H1 (cell line): Measurements from ENCODE around the gene CDK5RAP2. TPM values are rescaled to one million over a fixed set of nuclear protein-coding genes. Genes with fewer than 3 reads are reported as not detected.

Experiments
- CTCF ChIA-PET: fragments of 300-600 bp; sonication (Branson Sonifier 250); formaldehyde crosslinking; loops from one replicate; lab custom pipeline; 2021; ENCODE audit not compliant: partially characterized antibody; lab: Charles Lee
- POLR2A ChIA-PET: fragments of 300-600 bp; sonication (Branson Sonifier 250); formaldehyde crosslinking; loops from one replicate; lab custom pipeline; 2021; ENCODE audit warnings: inconsistent platforms; ENCODE audit not compliant: partially characterized antibody; lab: Charles Lee
- DNase-seq, 2 experiments: peaks; one replicate each; pipeline versions ENCODE4 v3.0.0 to v3.0.0-alpha.2; 2010 to 2022; ENCODE audit warnings: low spot score in 2 of 2, low read depth in 1 of 2, mixed read lengths in 1 of 2
- FAIRE-seq: peaks from 2 replicates; lab custom pipeline; 2011; peaks lifted over from hg19 to GRCh38; lab: Jason Lieb, UNC
- H2AFZ ChIP-seq: 2 replicates; pipeline ENCODE4 v1.8.1; 2012; ENCODE audit warnings: low read length, inconsistent platforms
- H2AK5ac ChIP-seq: 2 replicates; pipeline ENCODE4 v1.6.1; 2013; ENCODE audit warnings: low read depth, low read length
- H2BK120ac ChIP-seq: replicated peaks from 2 replicates; pipeline ENCODE3; 2013; ENCODE audit warnings: low read depth, low read length, inconsistent platforms
- H2BK12ac ChIP-seq: 2 replicates; pipeline ENCODE4 v1.6.1; 2013; ENCODE audit warnings: low read depth, low read length
- H2BK15ac ChIP-seq: 2 replicates; pipeline ENCODE4 v1.6.1; 2013; ENCODE audit warnings: low read length
- H2BK20ac ChIP-seq: 2 replicates; pipeline ENCODE4 v1.6.1; 2013; ENCODE audit warnings: low read length
- H2BK5ac ChIP-seq: 2 replicates; pipeline ENCODE4 v1.6.1; 2013; ENCODE audit warnings: low read depth, low read length
- H3K14ac ChIP-seq: 2 replicates; pipeline ENCODE4 v1.6.1; 2013; ENCODE audit warnings: inconsistent platforms; ENCODE audit not compliant: insufficient read length
- H3K18ac ChIP-seq: 2 replicates; pipeline ENCODE4 v1.6.1; 2013; ENCODE audit warnings: low read length; ENCODE audit errors: extremely low read depth
- H3K23ac ChIP-seq: 2 replicates; pipeline ENCODE4 v1.6.1; 2013; ENCODE audit warnings: inconsistent platforms; ENCODE audit not compliant: insufficient read length
- H3K23me2 ChIP-seq: 2 replicates; pipeline ENCODE4 v1.6.1; 2013; ENCODE audit warnings: low read depth, low read length
- H3K27ac ChIP-seq: 2 replicates; pipeline ENCODE4 v1.6.1; 2011; ENCODE audit warnings: low read depth, low read length, inconsistent platforms
- H3K27me3 ChIP-seq, 4 experiments: replicated peaks in 1 of 4; 1 replicate in 1 of 4; 2 replicates in 3 of 4; pipeline versions ENCODE4 v1.6.1 to v1.8.1; 2011 to 2013; ENCODE audit warnings: low read length in 3 of 4, mild to moderate bottlenecking in 3 of 4, inconsistent platforms in 2 of 4, mixed read lengths in 2 of 4, moderate library complexity in 1 of 4; ENCODE audit not compliant: control insufficient read depth in 3 of 4, insufficient read depth in 3 of 4; ENCODE audit errors: extremely low read depth in 1 of 4
- H3K36me3 ChIP-seq, 4 experiments: 2 replicates each; pipeline versions ENCODE4 v1.6.1 to v1.8.1; 2011 to 2013; ENCODE audit warnings: mild to moderate bottlenecking in 4 of 4, low read length in 3 of 4, moderate library complexity in 2 of 4, control low read depth in 1 of 4, inconsistent platforms in 1 of 4; ENCODE audit not compliant: insufficient read depth in 4 of 4, control insufficient read depth in 2 of 4
- H3K4ac ChIP-seq: replicated peaks from 2 replicates; pipeline ENCODE3; 2013; ENCODE audit warnings: low read length, low read depth, mixed read lengths, inconsistent platforms; ENCODE audit not compliant: insufficient read length
- H3K4me1 ChIP-seq, 4 experiments: replicated peaks in 1 of 4; 1 replicate in 1 of 4; 2 replicates in 3 of 4; pipeline versions ENCODE4 v1.6.1 to v1.8.1; 2011 to 2013; ENCODE audit warnings: low read length in 3 of 4, inconsistent platforms in 2 of 4, mixed read lengths in 1 of 4; ENCODE audit not compliant: insufficient read depth in 4 of 4, control insufficient read depth in 3 of 4
- H3K4me2 ChIP-seq, 2 experiments: 2 replicates each; pipeline versions ENCODE4 v1.6.1 to v1.8.1; 2011 to 2013; ENCODE audit warnings: low read depth in 2 of 2, low read length in 2 of 2, control low read depth in 1 of 2, inconsistent platforms in 1 of 2, mild to moderate bottlenecking in 1 of 2; ENCODE audit not compliant: insufficient read depth in 1 of 2
- H3K4me3 ChIP-seq, 4 experiments: fragments of 200-600, 300-600 bp in 1 of 4; sonication (generic), shearing (Covaris generic), sonication (Bioruptor Twin) in 1 of 4; 2 replicates each; pipeline versions ENCODE4 v1.5.1 to v1.8.1; 2011 to 2016; ENCODE audit warnings: low read length in 4 of 4, low read depth in 3 of 4, control low read depth in 2 of 4, inconsistent platforms in 2 of 4, mild to moderate bottlenecking in 2 of 4, mixed read lengths in 1 of 4, moderate library complexity in 1 of 4; ENCODE audit not compliant: insufficient read depth in 2 of 4; ENCODE audit errors: extremely low read depth in 1 of 4
- H3K56ac ChIP-seq: replicated peaks from 2 replicates; pipeline ENCODE3; 2013; ENCODE audit warnings: low read depth, mild to moderate bottlenecking, mixed read lengths, low read length, inconsistent platforms; ENCODE audit not compliant: insufficient read length
- H3K79me1 ChIP-seq: 2 replicates; pipeline ENCODE4 v1.6.1; 2013; ENCODE audit warnings: low read depth, low read length, control low read depth
- H3K79me2 ChIP-seq, 2 experiments: 2 replicates each; pipeline versions ENCODE4 v1.6.1 to v1.8.1; 2012 to 2013; ENCODE audit warnings: low read length in 2 of 2, mild to moderate bottlenecking in 2 of 2, inconsistent platforms in 1 of 2; ENCODE audit not compliant: insufficient read depth in 2 of 2, control insufficient read depth in 1 of 2
- H3K9ac ChIP-seq, 4 experiments: replicated peaks in 1 of 4; 1 replicate in 1 of 4; 2 replicates in 3 of 4; pipeline versions ENCODE4 v1.6.1 to v1.8.1; 2011 to 2013; ENCODE audit warnings: low read depth in 3 of 4, low read length in 3 of 4, control low read depth in 2 of 4, mild to moderate bottlenecking in 2 of 4, moderate library complexity in 2 of 4, inconsistent platforms in 1 of 4; ENCODE audit errors: extremely low read depth in 1 of 4
- H3K9me3 ChIP-seq, 2 experiments: 2 replicates each; pipeline versions ENCODE4 v1.6.1 to v1.8.1; 2012 to 2013; ENCODE audit warnings: mild to moderate bottlenecking in 2 of 2, moderate library complexity in 2 of 2, control low read depth in 1 of 2, inconsistent platforms in 1 of 2, low read depth in 1 of 2, low read length in 1 of 2, mixed read lengths in 1 of 2; ENCODE audit not compliant: insufficient read depth in 2 of 2
- H4K20me1 ChIP-seq, 2 experiments: replicated peaks in 1 of 2; 2 replicates each; pipeline versions ENCODE3 to v1.8.1; 2011 to 2013; ENCODE audit warnings: inconsistent platforms in 2 of 2, low read length in 2 of 2, mild to moderate bottlenecking in 1 of 2; ENCODE audit not compliant: insufficient read depth in 2 of 2, control insufficient read depth in 1 of 2
- H4K5ac ChIP-seq: 2 replicates; pipeline ENCODE4 v1.6.1; 2013; ENCODE audit warnings: low read length, low read depth, mixed read lengths, inconsistent platforms; ENCODE audit not compliant: insufficient read length
- H4K8ac ChIP-seq: 2 replicates; pipeline ENCODE4 v1.8.0; 2013; ENCODE audit warnings: mild to moderate bottlenecking, moderate library complexity, low read length, inconsistent platforms; ENCODE audit not compliant: insufficient read depth; ENCODE audit errors: extremely low read depth
- H4K91ac ChIP-seq: replicated peaks from 2 replicates; pipeline ENCODE3; 2013; ENCODE audit warnings: low read length, mixed read lengths, inconsistent platforms; ENCODE audit not compliant: insufficient read length
- ATF3 ChIP-seq: IDR thresholded peaks from 2 replicates; pipeline ENCODE4 v1.6.1; 2011; ENCODE audit warnings: low read depth, mild to moderate bottlenecking, low read length; ENCODE audit not compliant: insufficient read depth
- BACH1 ChIP-seq: IDR thresholded peaks from 2 replicates; pipeline ENCODE4 v1.6.1; 2012; ENCODE audit warnings: low read length, improper control_type of control experiment
- BCL11A ChIP-seq, 2 experiments: IDR thresholded peaks; one replicate each; pipeline ENCODE4 v1.6.1; 2011; ENCODE audit warnings: low read depth in 2 of 2, low read length in 2 of 2, mild to moderate bottlenecking in 2 of 2
- BRCA1 ChIP-seq: IDR thresholded peaks from 2 replicates; pipeline ENCODE4 v1.6.1; 2012; ENCODE audit warnings: low read depth, low read length, improper control_type of control experiment
- CBX8 ChIP-seq: fragments of 300-800, 300-1000 bp; sonication (generic); IDR thresholded peaks from 2 replicates; pipeline ENCODE4 v1.7.1; 2016; ENCODE audit warnings: low read depth, low read length, borderline replicate concordance
- CEBPB ChIP-seq: IDR thresholded peaks from 2 replicates; pipeline ENCODE4 v1.6.1; 2012; ENCODE audit warnings: low read depth, low read length
- FOSL1 ChIP-seq: IDR thresholded peaks from 2 replicates; pipeline ENCODE4 v1.6.1; 2011; ENCODE audit warnings: mild to moderate bottlenecking, low read depth, low read length, moderate library complexity; ENCODE audit not compliant: insufficient read depth
- KDM4A ChIP-seq: IDR thresholded peaks from one replicate; pipeline ENCODE4 v1.7.1; 2012; ENCODE audit warnings: low read depth, mild to moderate bottlenecking, moderate library complexity, low read length, inconsistent platforms; ENCODE audit not compliant: severe bottlenecking
- MAFK ChIP-seq: IDR thresholded peaks from 2 replicates; pipeline ENCODE4 v1.6.1; 2012; ENCODE audit warnings: low read depth, mild to moderate bottlenecking, improper control_type of control experiment, low read length
- POLR2AphosphoS5 ChIP-seq: IDR thresholded peaks from 2 replicates; pipeline ENCODE4 v1.6.1; 2011; ENCODE audit warnings: low read depth, low read length
- RBBP5 ChIP-seq: IDR thresholded peaks from 2 replicates; pipeline ENCODE4 v1.7.1; 2012; ENCODE audit warnings: low read depth, mild to moderate bottlenecking, inconsistent platforms, low read length, moderate library complexity, borderline replicate concordance
- SIRT6 ChIP-seq: IDR thresholded peaks from one replicate; pipeline ENCODE4 v1.7.1; 2012; ENCODE audit warnings: low read length, inconsistent platforms
- SP4 ChIP-seq: IDR thresholded peaks from 2 replicates; pipeline ENCODE4 v1.6.1; 2012; ENCODE audit warnings: low read length, inconsistent platforms
- SRF ChIP-seq: IDR thresholded peaks from 2 replicates; pipeline ENCODE4 v1.6.1; 2011; ENCODE audit warnings: mild to moderate bottlenecking, low read depth, low read length, moderate library complexity
- ZNF274 ChIP-seq: IDR thresholded peaks from 2 replicates; pipeline ENCODE4 v1.7.0; 2012; ENCODE audit warnings: low read length, borderline replicate concordance; ENCODE audit errors: extremely low read depth
- WGBS, 2 experiments: shearing (Covaris generic) in 1 of 2; methylation state at CpG; one replicate each; pipeline versions ENCODE4 v1.1.6 to v1.1.7; 2013 to 2015; ENCODE audit warnings: low lambda C conversion rate in 2 of 2, mixed read lengths in 2 of 2, inconsistent platforms in 1 of 2, low coverage in 1 of 2, missing lambda C conversion rate in 1 of 2; ENCODE audit not compliant: insufficient replicate concordance in 2 of 2, insufficient coverage in 1 of 2, insufficient read length in 1 of 2; ENCODE audit errors: extremely low coverage in 1 of 2, missing lambda C conversion rate in 1 of 2; 5-methylcytosine and 5-hydroxymethylcytosine counted together
- polyA plus RNA-seq, 7 experiments: library from polyadenylated mRNA; depleted of rRNA in 3 of 7; stranded (reverse) in 5 of 7; unstranded in 2 of 7; fragments of >200 nt in 5 of 7; fragments of 200-250 nt in 2 of 7; gene quantifications; 1 replicate in 5 of 7; 2 replicates in 1 of 7; 4 replicates in 1 of 7; pipeline versions ENCODE4 v1.2.1 to v1.2.3, GENCODE V29; 2011 to 2013; ENCODE audit warnings: missing spikeins in 2 of 7, mixed read lengths in 2 of 7
- total RNA-seq: library from RNA; stranded (reverse); fragmentation: NEBNext Ultra II Directional; extraction: Animal tissue kit (Norgen Biotek cat#: 25700); gene quantifications from 2 replicates; pipeline ENCODE4 v1.2.1, GENCODE V29; 2021

Gene CDK5RAP2
- total and polyA plus RNA-seq, 2 of the 8 experiments (the other 6 are each of a cell fraction or from before 2014, with no cell fraction given): 19.8 to 49.4 TPM

DNA sequence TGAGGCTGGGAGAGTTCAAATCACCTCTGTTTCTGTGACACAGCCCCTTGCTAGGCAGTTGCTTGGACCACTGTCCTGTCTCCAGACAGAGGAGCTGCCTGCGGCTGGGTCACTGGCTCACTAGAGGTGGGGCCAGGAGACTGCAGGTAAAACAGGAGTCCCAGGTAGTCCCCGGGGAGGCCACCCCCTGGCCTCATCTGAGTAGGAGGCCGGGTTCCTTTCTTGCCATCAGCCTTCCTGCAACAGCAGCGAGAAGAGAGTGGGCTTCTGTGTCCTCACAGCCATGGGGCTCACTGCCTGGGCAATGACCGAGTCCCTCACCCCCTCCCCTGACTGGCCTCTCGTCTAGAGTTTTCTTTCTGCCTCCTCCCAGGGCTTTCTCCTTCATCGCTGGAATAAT, 197.5 kb downstream of the CDK5RAP2 start:
- Histone ChIP-seq H2BK12ac (no peak overlapping the region), H3K36me3 (no peaks in the 10 kb centered on the region; a peak in 1 of 8 replicates), H2BK5ac (no peak overlapping the region; the same call in 1 of the 2 replicates), H3K18ac (no peak overlapping the region), H2BK20ac (no peak overlapping the region), H3K56ac (no peak overlapping the region), H3K4me2 (no peak overlapping the region), H4K20me1 (no peaks in the 10 kb centered on the region), H3K27me3 (no peaks in the 10 kb centered on the region; a peak in 1 of 7 replicates), H3K23me2 (no peaks in the 10 kb centered on the region), H3K4me3 (no peak overlapping the region), H3K4ac (no peak overlapping the region), H3K27ac (no peak overlapping the region), H3K23ac (no peak overlapping the region), H4K5ac (no peak overlapping the region), H4K91ac (no peak overlapping the region), H3K14ac (no peak overlapping the region), H2AK5ac (no peak overlapping the region), H2BK15ac (no peak overlapping the region), H3K9ac (no peak overlapping the region), H3K4me1 (0 out of 7 replicates have a peak, but pooled peaks cover 0 to 7% (median 0%) of the 10 kb centered on the region in 4 experiments), H3K79me1 (no peaks in the 10 kb centered on the region), H2AFZ (no peak overlapping the region), H2BK120ac (no peak overlapping the region), H3K79me2 (no peaks in the 10 kb centered on the region), H3K9me3 (no peaks in the 10 kb centered on the region), H4K8ac (no peak overlapping the region)
- DNase-seq (no peak), FAIRE-seq (no peak)
- ChIA-PET CTCF (interaction anchor here (0.6 kb wide), 1 partner anchor 107 kb away, joined by 3 read pairs; no protein-coding TSS in a partner anchor), POLR2A (no interaction called here)
- no peak for TF ChIP-seq KDM4A
- no peak for TF ChIP-seq BACH1
- TF ChIP-seq CBX8: no peak
- no peak for TF ChIP-seq MAFK
- TF ChIP-seq FOSL1: no peak
- no peak for TF ChIP-seq BCL11A (IDR thresholded peaks at IDR 0.05; ENCODE audit: low read depth in 2 of 2, low read length in 2 of 2)
- no peak for TF ChIP-seq SP4
- TF ChIP-seq ZNF274: no peak
- no peak for TF ChIP-seq SRF
- TF ChIP-seq BRCA1: no peak
- no peak for TF ChIP-seq RBBP5
- TF ChIP-seq SIRT6: no peak
- TF ChIP-seq CEBPB: no peak
- no peak for TF ChIP-seq ATF3
- no peak for TF ChIP-seq POLR2AphosphoS5
- 87% methylated on average over 7 of the region's 7 CpGs; no CpG with 5 or more reads in 1 of the 2 experiments for WGBS, 2 experiments
